CD4-positive, alpha-beta memory T cell (primary cell): Measurements from ENCODE around the gene RNASEH1. TPM values are rescaled to one million over a fixed set of nuclear protein-coding genes. Genes with fewer than 3 reads are reported as not detected.
A peak's percentile ranks its signal among the peaks of the same experiment; 100 is the strongest.

Experiments used
- CTCF ChIA-PET: fragments of 350-600 bp; sonication (Branson Sonifier 250); formaldehyde crosslinking; loops from one replicate; lab custom pipeline; 2021; ENCODE audit warnings: inconsistent platforms; ENCODE audit not compliant: partially characterized antibody; lab: Charles Lee
- POLR2A ChIA-PET: fragments of 350-600 bp; sonication (Branson Sonifier 250); formaldehyde crosslinking; loops from one replicate; lab custom pipeline; 2021; ENCODE audit not compliant: partially characterized antibody; lab: Charles Lee
- DNase-seq, 5 donors: peaks; one replicate each; pipeline versions ENCODE4 v3.0.0 to v3.0.0-alpha.2; 2020 to 2022; ENCODE audit warnings: mixed read lengths in 1 of 5
- H3K27ac ChIP-seq: one replicate; pipeline ENCODE4 v1.7.0; 2013; ENCODE audit warnings: low read depth, low read length
- H3K27me3 ChIP-seq: 2 replicates; pipeline ENCODE4 v1.7.0; 2013; ENCODE audit warnings: mild to moderate bottlenecking, low read length, moderate library complexity; ENCODE audit not compliant: insufficient read depth
- H3K36me3 ChIP-seq: 2 replicates; pipeline ENCODE4 v1.7.0; 2013; ENCODE audit warnings: mild to moderate bottlenecking, low read length, moderate library complexity; ENCODE audit not compliant: insufficient read depth
- H3K4me1 ChIP-seq: 2 replicates; pipeline ENCODE4 v1.7.0; 2013; ENCODE audit warnings: mild to moderate bottlenecking, low read length, moderate library complexity; ENCODE audit not compliant: insufficient read depth
- H3K4me3 ChIP-seq, 2 donors: one replicate each; pipeline ENCODE4 v1.7.0; 2013; ENCODE audit warnings: low read length in 2 of 2, mild to moderate bottlenecking in 1 of 2
- H3K9me3 ChIP-seq, 2 donors: one replicate each; pipeline ENCODE4 v1.7.0; 2013; ENCODE audit warnings: low read length in 2 of 2, control low read depth in 1 of 2; ENCODE audit not compliant: control insufficient read depth in 1 of 2
- H3K27ac Mint-ChIP-seq, 7 donors: one replicate each; pipeline ENCODE4 v1.8.0; 2020 to 2021; ENCODE audit warnings: mixed read lengths in 7 of 7, mild to moderate bottlenecking in 6 of 7, inconsistent platforms in 3 of 7, moderate library complexity in 3 of 7
- H3K27me3 Mint-ChIP-seq, 2 donors: one replicate each; pipeline ENCODE4 v1.8.0; 2020 to 2021; ENCODE audit warnings: mixed read lengths in 2 of 2
- H3K36me3 Mint-ChIP-seq, 2 donors: one replicate each; pipeline ENCODE4 v1.8.0; 2020 to 2021; ENCODE audit warnings: mixed read lengths in 2 of 2, inconsistent platforms in 1 of 2, mild to moderate bottlenecking in 1 of 2
- H3K4me1 Mint-ChIP-seq, 4 donors: one replicate each; pipeline ENCODE4 v1.8.0; 2020 to 2021; ENCODE audit warnings: mixed read lengths in 4 of 4, mild to moderate bottlenecking in 1 of 4
- H3K4me3 Mint-ChIP-seq, 8 donors: one replicate each; pipeline ENCODE4 v1.8.0; 2020 to 2021; ENCODE audit warnings: mixed read lengths in 8 of 8, mild to moderate bottlenecking in 7 of 8, moderate library complexity in 6 of 8, inconsistent platforms in 3 of 8
- H3K9me3 Mint-ChIP-seq, 8 donors: one replicate each; pipeline ENCODE4 v1.8.0; 2020 to 2021; ENCODE audit warnings: mixed read lengths in 8 of 8, mild to moderate bottlenecking in 5 of 8, inconsistent platforms in 3 of 8, moderate library complexity in 1 of 8
- intact Hi-C: fragments of 100-400 bp; cut with micrococcal nuclease; formaldehyde crosslinking; loops from one replicate; pipeline ENCODE4 v1.15.1; 2023
- polyA plus RNA-seq, 2 donors: library from polyadenylated mRNA; unstranded; fragments of 300-500 nt; fragmentation: Illumina TruSeq; gene quantifications; one replicate each; pipeline ENCODE4 v1.2.3, GENCODE V29; 2021
- total RNA-seq, 2 experiments: library from RNA; stranded (reverse); gene quantifications; one replicate each; pipeline ENCODE4 v1.2.3, GENCODE V29; 2021

The RNASEH1 gene
- total and polyA plus RNA-seq, 4 experiments from 2014 or later = 22.0 to 43.1 (median 27.3) TPM

DNA sequence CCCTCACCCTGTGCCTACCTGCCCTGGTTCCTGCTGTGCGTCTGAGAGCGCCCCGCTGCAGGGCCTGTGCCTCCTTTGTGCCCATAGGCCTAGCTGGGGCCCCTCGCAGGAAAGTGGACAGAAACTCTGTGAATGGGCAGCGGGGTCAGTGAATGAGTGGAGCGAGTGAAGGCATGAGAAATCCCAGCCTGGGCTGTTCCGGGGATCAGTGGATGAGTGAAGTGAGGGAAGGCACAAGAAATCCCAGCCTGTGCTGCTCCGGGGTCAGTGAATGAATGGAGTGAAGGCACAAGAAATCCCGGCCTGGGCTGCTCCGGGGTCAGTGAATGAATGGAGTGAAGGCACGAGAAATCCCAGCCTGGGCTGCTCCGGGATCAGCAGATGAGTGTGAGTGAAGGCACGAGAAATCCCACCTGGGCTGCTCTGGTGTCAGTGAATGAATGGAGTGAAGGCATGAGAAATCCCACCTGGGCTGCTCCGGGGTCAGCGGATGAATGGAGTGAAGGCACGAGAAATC is 38.8 kb upstream of the RNASEH1 start:
- POLR2A ChIA-PET = no interaction called here
- H3K36me3 ChIP-seq = no peaks in the 10 kb centered on the region
- DNase-seq = no peak
- Mint-ChIP-seq H3K27me3 (peaks cover 0 to 2% of the 10 kb centered on the region in 2 donors), H3K4me1 (peaks cover 0 to 5% (median 0%) of the 10 kb centered on the region in 4 donors), H3K36me3 (peaks cover 0 to 5% of the 10 kb centered on the region in 2 donors), H3K9me3 (no peaks in the 10 kb centered on the region), H3K27ac (peak overlapping the region in 1 of 7 donors; percentile 55), H3K4me3 (no peak overlapping the region)
- H3K9me3 ChIP-seq = no peaks in the 10 kb centered on the region
- CTCF ChIA-PET = interaction anchor here (1.1 kb wide), 1 partner anchor 11 kb away, joined by 4 read pairs; no protein-coding TSS in a partner anchor
- H3K27me3 ChIP-seq = no peaks in the 10 kb centered on the region
- H3K27ac ChIP-seq = no peak overlapping the region
- H3K4me3 ChIP-seq = no peak overlapping the region
- H3K4me1 ChIP-seq = no peaks in the 10 kb centered on the region
- intact Hi-C loops = no loop called here

DNA sequence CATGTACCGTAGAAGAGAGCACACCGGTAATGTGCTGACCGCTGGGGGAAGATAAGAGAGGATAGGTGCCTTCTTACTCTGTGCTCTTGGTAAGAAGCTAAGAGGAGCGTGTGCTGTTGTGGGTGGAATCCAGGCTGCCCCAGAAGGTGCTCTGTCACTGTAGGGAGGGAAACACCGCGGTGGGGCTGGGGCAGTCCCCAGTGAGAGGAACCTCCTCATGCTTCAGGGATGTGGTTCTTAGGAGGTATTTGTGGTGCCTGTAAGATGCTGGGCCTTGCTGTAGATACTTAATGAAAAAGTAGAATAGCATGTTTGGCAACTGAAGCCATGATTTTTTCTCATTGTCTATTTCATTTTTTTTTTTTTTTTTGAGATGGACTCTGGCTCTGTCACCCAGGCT is 37.9 kb upstream of the RNASEH1 start:
- intact Hi-C loops = no loop called here
- H3K36me3 Mint-ChIP-seq = peaks cover 0 to 5% of the 10 kb centered on the region in 2 donors
- H3K9me3 Mint-ChIP-seq = no peaks in the 10 kb centered on the region
- CTCF ChIA-PET = interaction anchor here (1.1 kb wide), 1 partner anchor 10 kb away, joined by 4 read pairs; no protein-coding TSS in a partner anchor
- H3K4me1 Mint-ChIP-seq = peaks cover 0 to 5% (median 0%) of the 10 kb centered on the region in 4 donors
- Histone ChIP-seq H3K4me1 (no peaks in the 10 kb centered on the region), H3K9me3 (no peaks in the 10 kb centered on the region), H3K27ac (no peak overlapping the region), H3K27me3 (no peaks in the 10 kb centered on the region), H3K4me3 (no peak overlapping the region), H3K36me3 (no peaks in the 10 kb centered on the region)
- POLR2A ChIA-PET = no interaction called here
- H3K27ac Mint-ChIP-seq = peak overlapping the region in 1 of 7 donors; percentile 40
- H3K27me3 Mint-ChIP-seq = peaks cover 0 to 2% of the 10 kb centered on the region in 2 donors
- no peak overlapping the region for H3K4me3 Mint-ChIP-seq
- DNase-seq = no peak

DNA sequence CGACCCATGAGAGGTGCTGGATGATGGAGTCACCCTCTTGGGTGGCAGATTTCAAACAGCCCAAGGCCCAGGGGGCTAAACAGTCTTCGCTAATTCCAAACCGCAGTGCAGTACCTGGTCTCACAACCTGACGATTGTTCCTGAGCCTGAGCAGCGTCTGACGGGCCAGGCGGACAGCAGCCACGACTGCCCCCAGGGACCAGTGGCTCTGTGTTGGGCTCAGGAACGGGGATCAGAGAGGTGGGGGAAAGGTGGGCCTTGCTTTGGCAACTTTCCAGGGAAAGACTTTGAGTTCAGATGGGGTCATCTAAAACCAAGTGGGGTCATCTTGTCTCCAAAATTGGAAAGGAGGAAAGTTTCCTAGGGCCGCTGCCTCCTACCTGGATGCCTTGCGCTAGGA is 37.3 kb upstream of the RNASEH1 start:
- H3K27me3 Mint-ChIP-seq = peaks cover 0 to 2% of the 10 kb centered on the region in 2 donors
- Histone ChIP-seq H3K9me3 (no peaks in the 10 kb centered on the region), H3K4me3 (no peak overlapping the region), H3K27ac (no peak overlapping the region), H3K27me3 (no peaks in the 10 kb centered on the region), H3K4me1 (no peaks in the 10 kb centered on the region), H3K36me3 (no peaks in the 10 kb centered on the region)
- intact Hi-C loops = no loop called here
- ChIA-PET POLR2A (no interaction called here), CTCF (no interaction called here)
- H3K9me3 Mint-ChIP-seq = no peaks in the 10 kb centered on the region
- H3K4me3 Mint-ChIP-seq = no peak overlapping the region
- H3K27ac Mint-ChIP-seq = no peak overlapping the region
- peaks cover 0 to 5% (median 0%) of the 10 kb centered on the region in 4 donors for H3K4me1 Mint-ChIP-seq
- H3K36me3 Mint-ChIP-seq = peaks cover 0 to 5% of the 10 kb centered on the region in 2 donors
- DNase-seq = no peak

DNA sequence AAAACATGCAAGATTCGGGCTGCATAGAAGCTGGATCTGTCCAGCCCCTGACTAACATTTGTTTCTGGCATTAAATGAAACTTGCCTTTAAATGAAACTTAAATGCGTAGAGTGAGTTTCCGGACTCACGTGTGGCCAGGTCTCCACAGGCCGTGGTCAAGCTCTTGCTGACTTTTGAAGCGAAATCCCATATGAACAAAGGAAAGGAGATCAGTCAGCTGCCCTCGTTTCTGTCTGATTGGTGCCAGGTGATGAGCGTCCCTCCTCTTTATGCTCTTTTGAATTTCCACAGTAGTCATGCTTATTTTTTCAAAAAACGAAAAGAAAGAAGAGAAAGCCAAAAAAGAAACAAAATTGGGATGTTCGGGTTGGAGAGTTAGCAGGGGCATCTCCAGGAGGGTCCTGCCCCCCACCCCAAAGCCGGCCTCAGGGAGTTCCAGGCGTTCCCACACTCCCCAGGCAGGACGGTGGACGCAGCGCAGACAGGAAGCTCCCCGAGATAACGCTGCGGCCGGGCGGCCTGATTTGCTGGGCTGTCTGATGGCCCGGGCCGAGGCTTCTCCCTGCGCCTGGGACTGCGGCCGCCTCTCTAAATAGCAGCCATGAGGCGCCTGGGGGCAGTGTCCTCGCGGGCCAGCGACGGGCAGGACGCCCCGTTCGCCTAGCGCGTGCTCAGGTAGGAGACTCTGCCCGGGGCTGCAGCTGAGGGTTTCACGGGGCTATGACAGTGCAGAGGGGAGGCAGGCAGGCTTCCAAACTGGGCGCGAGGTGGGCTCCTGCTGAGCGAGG is 36.6 kb upstream of the RNASEH1 start, which contains the start of gene COLEC11:
Gene COLEC11 (plus strand): TSS at position 620 of the 789 bp plus-strand sequence. CDS start 9,229 bp downstream, outside the sequence.
- H3K27me3 Mint-ChIP-seq = peaks cover 0 to 2% of the 10 kb centered on the region in 2 donors
- H3K27me3 ChIP-seq = no peaks in the 10 kb centered on the region
- H3K9me3 ChIP-seq = no peaks in the 10 kb centered on the region
- H3K4me1 Mint-ChIP-seq = peaks cover 0 to 5% (median 0%) of the 10 kb centered on the region in 4 donors
- H3K27ac ChIP-seq = no peak within 1 kb of the TSS
- peak within 1 kb of the TSS in 2 of 7 donors; percentile 40 to 57 for H3K27ac Mint-ChIP-seq
- CTCF ChIA-PET = no interaction called here
- H3K36me3 ChIP-seq = no peaks in the 10 kb centered on the region
- no peaks in the 10 kb centered on the region for H3K9me3 Mint-ChIP-seq
- intact Hi-C loops = no loop called here
- DNase-seq = no peak
- no peak within 1 kb of the TSS for H3K4me3 ChIP-seq
- peaks cover 2 to 6% of the 10 kb centered on the region in 2 donors for H3K36me3 Mint-ChIP-seq
- no peaks in the 10 kb centered on the region for H3K4me1 ChIP-seq
- POLR2A ChIA-PET = no interaction called here
- H3K4me3 Mint-ChIP-seq = no peak within 1 kb of the TSS

DNA sequence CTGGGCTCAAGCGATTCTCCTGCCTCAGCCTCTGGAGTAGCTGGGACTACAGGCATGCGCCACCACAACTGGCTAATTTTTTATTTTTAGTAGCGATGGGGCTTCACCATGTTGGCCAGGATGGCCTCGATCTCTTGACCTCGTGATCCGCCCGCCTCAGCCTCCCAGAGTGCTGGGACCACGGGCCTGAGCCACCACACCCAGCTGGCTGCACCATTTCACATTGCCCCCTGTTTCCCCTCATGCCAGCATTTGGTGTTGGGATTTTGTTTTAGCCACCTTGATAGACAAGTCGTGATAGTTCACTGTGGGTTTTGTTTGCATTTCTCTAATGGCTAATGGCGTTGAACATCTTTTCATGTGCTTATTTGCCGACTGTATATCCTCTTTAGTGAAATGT is 31.0 kb upstream of the RNASEH1 start:
- Histone ChIP-seq H3K4me1 (no peaks in the 10 kb centered on the region), H3K27me3 (no peaks in the 10 kb centered on the region), H3K36me3 (peaks cover 2% of the 10 kb centered on the region), H3K27ac (no peak overlapping the region), H3K4me3 (no peak overlapping the region), H3K9me3 (no peaks in the 10 kb centered on the region)
- Mint-ChIP-seq H3K4me3 (no peak overlapping the region), H3K4me1 (no peaks in the 10 kb centered on the region), H3K9me3 (no peaks in the 10 kb centered on the region), H3K27ac (no peak overlapping the region), H3K27me3 (no peaks in the 10 kb centered on the region), H3K36me3 (peaks cover 10 to 21% of the 10 kb centered on the region in 2 donors)
- ChIA-PET CTCF (no interaction called here), POLR2A (no interaction called here)
- intact Hi-C loops = no loop called here
- no peak for DNase-seq

DNA sequence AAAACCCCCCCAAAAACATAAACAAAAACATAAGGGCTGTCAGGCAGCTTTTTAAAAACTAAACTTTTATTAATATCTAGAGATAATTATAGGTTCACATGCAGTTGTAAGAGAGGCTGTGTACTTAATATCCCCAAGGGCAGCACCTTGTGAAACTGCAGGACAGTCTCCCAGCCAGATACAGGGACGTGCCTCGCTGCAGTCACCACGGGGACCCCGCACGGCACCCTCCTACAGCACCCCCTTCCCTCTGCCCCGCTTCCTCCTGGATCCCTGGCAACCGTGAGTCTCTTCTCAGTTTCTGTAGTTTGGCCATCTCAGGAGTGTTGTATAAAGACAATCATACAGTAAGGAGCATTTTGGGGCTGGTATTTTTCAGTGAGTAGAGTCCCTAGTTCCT is 30.0 kb upstream of the RNASEH1 start:
- intact Hi-C loops = no loop called here
- H3K27me3 ChIP-seq = no peaks in the 10 kb centered on the region
- no peak for DNase-seq
- Mint-ChIP-seq H3K27ac (no peak overlapping the region), H3K9me3 (no peaks in the 10 kb centered on the region), H3K36me3 (peaks cover 17 to 24% of the 10 kb centered on the region in 2 donors), H3K4me3 (no peak overlapping the region), H3K4me1 (no peaks in the 10 kb centered on the region), H3K27me3 (no peaks in the 10 kb centered on the region)
- ChIA-PET POLR2A (no interaction called here), CTCF (no interaction called here)
- H3K9me3 ChIP-seq = no peaks in the 10 kb centered on the region
- H3K4me3 ChIP-seq = no peak overlapping the region
- H3K4me1 ChIP-seq = no peaks in the 10 kb centered on the region
- H3K27ac ChIP-seq = no peak overlapping the region
- peaks cover 2% of the 10 kb centered on the region for H3K36me3 ChIP-seq

DNA sequence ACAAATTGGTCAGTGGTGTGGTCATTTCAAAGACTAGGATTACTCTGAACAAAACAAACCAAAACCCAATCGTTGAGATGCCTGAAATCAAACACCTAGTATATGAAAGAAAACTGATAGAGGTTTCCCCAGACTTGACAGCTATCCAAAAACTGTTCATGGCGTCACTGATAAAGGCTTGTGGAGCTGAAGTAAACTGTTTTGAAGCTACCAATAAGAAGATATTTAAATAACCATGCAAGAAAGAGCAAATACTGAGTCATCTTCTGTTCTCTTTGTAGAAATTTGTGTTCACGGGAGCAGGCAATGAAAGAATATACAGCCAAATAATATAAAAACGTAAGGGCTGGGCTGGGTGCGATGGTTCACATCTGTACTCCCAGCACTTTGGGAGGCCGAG is 29.3 kb upstream of the RNASEH1 start:
- no peak for DNase-seq
- H3K4me1 Mint-ChIP-seq = no peaks in the 10 kb centered on the region
- Histone ChIP-seq H3K36me3 (peaks cover 2% of the 10 kb centered on the region), H3K27me3 (no peaks in the 10 kb centered on the region), H3K4me3 (no peak overlapping the region), H3K9me3 (no peaks in the 10 kb centered on the region), H3K27ac (no peak overlapping the region), H3K4me1 (no peaks in the 10 kb centered on the region)
- no peak overlapping the region for H3K4me3 Mint-ChIP-seq
- H3K9me3 Mint-ChIP-seq = no peaks in the 10 kb centered on the region
- H3K27ac Mint-ChIP-seq = peak overlapping the region in 1 of 7 donors; percentile 69
- intact Hi-C loops = no loop called here
- ChIA-PET POLR2A (no interaction called here), CTCF (no interaction called here)
- no peaks in the 10 kb centered on the region for H3K27me3 Mint-ChIP-seq
- peaks cover 22 to 24% of the 10 kb centered on the region in 2 donors for H3K36me3 Mint-ChIP-seq
